Activated CD8-positive, alpha-beta T cell treated with anti-CD3 and anti-CD28 coated beads for 36 hours (primary cell): ENCODE results near the gene ITIH4. TPM values are rescaled to one million over a fixed set of nuclear protein-coding genes. Genes with fewer than 3 reads are reported as not detected.

ENCODE experiments used
- ATAC-seq: fragments of 200-7000 bp; cut with Tn5 transposase; one replicate; pipeline ENCODE4 v1.10.0; 2021; ENCODE audit warnings: mild to moderate bottlenecking, moderate library complexity
- CTCF ChIA-PET: fragments of 350-600 bp; sonication (Branson Sonifier 250); formaldehyde crosslinking; loops from one replicate; lab custom pipeline; 2021; ENCODE audit warnings: antibody characterized with exemption; lab: Charles Lee
- POLR2A ChIA-PET: fragments of 350-600 bp; sonication (Branson Sonifier 250); formaldehyde crosslinking; loops from one replicate; lab custom pipeline; 2021; ENCODE audit warnings: antibody characterized with exemption; lab: Charles Lee
- DNase-seq: peaks from one replicate; pipeline ENCODE4 v3.0.0-alpha.2; 2020
- H3K27ac Mint-ChIP-seq: one replicate; pipeline ENCODE4 v1.8.0; 2021; ENCODE audit warnings: mild to moderate bottlenecking, mixed read lengths
- H3K27me3 Mint-ChIP-seq: one replicate; pipeline ENCODE4 v1.8.0; 2021; ENCODE audit warnings: mixed read lengths
- H3K36me3 Mint-ChIP-seq: one replicate; pipeline ENCODE4 v1.8.0; 2021; ENCODE audit warnings: low read depth, mixed read lengths
- H3K4me1 Mint-ChIP-seq: one replicate; pipeline ENCODE4 v1.8.0; 2021; ENCODE audit warnings: low read depth, mixed read lengths
- H3K4me3 Mint-ChIP-seq: one replicate; pipeline ENCODE4 v1.8.0; 2021; ENCODE audit warnings: mild to moderate bottlenecking, moderate library complexity, mixed read lengths
- H3K9me3 Mint-ChIP-seq: one replicate; pipeline ENCODE4 v1.8.0; 2021; ENCODE audit warnings: mixed read lengths
- intact Hi-C: fragments of 100-400 bp; cut with micrococcal nuclease; formaldehyde crosslinking; loops from one replicate; pipeline ENCODE4 v1.10.0; 2022
- total RNA-seq, 2 experiments: library from RNA; stranded (reverse); gene quantifications; one replicate each; pipeline ENCODE4 v1.2.3, GENCODE V29; 2021
- TF ChIP-seq, protein P1 (sequence below): fragments of 200-600 bp; IDR thresholded peaks from one replicate; pipeline ENCODE4 v1.8.0; 2022; ENCODE audit warnings: antibody characterized with exemption, mild to moderate bottlenecking

ITIH4 gene
- total RNA-seq, 2 experiments from 2014 or later, result 3.9 to 5.5 TPM

DNA sequence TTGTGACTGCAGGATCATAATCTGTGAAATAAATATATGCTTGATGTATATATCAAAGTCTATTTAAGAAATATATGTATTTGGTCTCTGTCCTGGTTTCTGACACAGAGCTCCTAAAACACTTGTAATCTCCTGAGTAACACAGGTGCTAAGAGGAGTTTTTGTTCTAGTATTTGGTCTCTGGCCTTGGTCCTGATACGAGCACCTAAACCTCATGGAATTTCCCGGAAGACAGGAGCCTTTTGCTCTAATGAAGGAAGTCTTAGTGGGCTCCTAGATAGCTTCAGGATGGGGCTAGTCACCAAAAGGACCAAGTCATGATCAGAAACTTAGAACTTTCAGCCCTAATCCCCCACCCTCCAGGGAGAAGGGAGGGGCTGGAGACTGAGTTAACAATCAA, 23.5 kb upstream of the ITIH4 start:
- no peaks in the 10 kb centered on the region for H3K9me3 Mint-ChIP-seq
- ChIA-PET CTCF (interaction anchor here (1.3 to 2.7 kb wide), 3 partner anchors 33 to 88 kb away, joined by 3 to 9 read pairs (median 4); no protein-coding TSS in a partner anchor), POLR2A (no interaction called here)
- no peaks in the 10 kb centered on the region for H3K36me3 Mint-ChIP-seq
- intact Hi-C loops, result no loop called here
- no peak overlapping the region for H3K27ac Mint-ChIP-seq
- H3K4me3 Mint-ChIP-seq, result no peak overlapping the region
- TF ChIP-seq, protein P1, sequence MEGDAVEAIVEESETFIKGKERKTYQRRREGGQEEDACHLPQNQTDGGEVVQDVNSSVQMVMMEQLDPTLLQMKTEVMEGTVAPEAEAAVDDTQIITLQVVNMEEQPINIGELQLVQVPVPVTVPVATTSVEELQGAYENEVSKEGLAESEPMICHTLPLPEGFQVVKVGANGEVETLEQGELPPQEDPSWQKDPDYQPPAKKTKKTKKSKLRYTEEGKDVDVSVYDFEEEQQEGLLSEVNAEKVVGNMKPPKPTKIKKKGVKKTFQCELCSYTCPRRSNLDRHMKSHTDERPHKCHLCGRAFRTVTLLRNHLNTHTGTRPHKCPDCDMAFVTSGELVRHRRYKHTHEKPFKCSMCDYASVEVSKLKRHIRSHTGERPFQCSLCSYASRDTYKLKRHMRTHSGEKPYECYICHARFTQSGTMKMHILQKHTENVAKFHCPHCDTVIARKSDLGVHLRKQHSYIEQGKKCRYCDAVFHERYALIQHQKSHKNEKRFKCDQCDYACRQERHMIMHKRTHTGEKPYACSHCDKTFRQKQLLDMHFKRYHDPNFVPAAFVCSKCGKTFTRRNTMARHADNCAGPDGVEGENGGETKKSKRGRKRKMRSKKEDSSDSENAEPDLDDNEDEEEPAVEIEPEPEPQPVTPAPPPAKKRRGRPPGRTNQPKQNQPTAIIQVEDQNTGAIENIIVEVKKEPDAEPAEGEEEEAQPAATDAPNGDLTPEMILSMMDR, result no peak
- DNase-seq (no peak), ATAC-seq (no peak)
- no peaks in the 10 kb centered on the region for H3K27me3 Mint-ChIP-seq
- no peaks in the 10 kb centered on the region for H3K4me1 Mint-ChIP-seq

DNA sequence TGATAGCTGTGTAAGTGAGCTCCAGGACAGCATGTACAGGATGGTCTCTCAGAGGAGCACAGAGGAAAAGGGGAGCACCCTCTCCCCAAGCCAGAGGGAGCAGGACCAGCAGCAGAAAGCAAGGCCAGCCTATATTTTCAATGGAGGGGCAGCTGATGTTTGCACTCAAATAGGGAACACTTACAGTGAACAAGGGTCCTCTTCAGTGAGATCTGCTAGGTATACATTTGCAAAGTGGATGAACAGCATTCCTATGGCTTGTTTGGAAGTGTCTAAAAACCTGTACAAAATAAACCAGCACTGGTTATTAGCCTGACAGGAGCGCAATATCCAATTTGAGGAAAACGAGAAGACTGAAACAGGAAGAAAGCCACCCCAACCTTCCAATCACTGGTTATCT, 21.9 kb upstream of the ITIH4 start:
- no peaks in the 10 kb centered on the region for H3K4me1 Mint-ChIP-seq
- H3K27me3 Mint-ChIP-seq, result no peaks in the 10 kb centered on the region
- CTCF ChIA-PET, result interaction anchor here (2.7 kb wide), 1 partner anchor 83 kb away, joined by 9 read pairs; no protein-coding TSS in a partner anchor
- no peak for DNase-seq
- no peak overlapping the region for H3K4me3 Mint-ChIP-seq
- H3K36me3 Mint-ChIP-seq, result no peaks in the 10 kb centered on the region
- H3K27ac Mint-ChIP-seq, result no peak overlapping the region
- H3K9me3 Mint-ChIP-seq, result no peaks in the 10 kb centered on the region
- TF ChIP-seq, protein P1, result no peak
- POLR2A ChIA-PET, result no interaction called here
- ATAC-seq, result no peak
- intact Hi-C loops, result no loop called here

DNA sequence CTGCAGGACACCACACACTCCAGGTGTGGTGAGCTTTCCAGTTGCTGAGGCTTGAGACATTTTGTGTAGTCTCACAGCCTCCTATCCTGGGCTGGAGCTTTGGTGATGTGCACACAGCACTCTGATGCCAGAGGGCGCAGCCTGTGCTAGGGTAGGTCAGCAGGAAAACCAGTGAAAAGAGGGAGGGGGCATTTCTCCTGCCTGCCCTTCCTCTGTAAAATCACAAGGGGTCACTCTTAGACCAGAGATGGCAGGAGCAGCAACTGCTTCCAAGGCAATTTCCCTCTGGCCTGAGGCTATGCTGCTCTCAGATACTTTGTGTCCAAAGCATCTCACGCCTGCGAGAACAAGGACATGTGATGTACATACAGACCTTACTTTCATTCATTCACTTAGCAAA, 20.9 kb upstream of the ITIH4 start:
- intact Hi-C loops, result loop anchor here (2.0 kb wide), 1 partner anchor 221 kb away; no protein-coding TSS in a partner anchor
- POLR2A ChIA-PET, result no interaction called here
- CTCF ChIA-PET, result interaction anchor here (0.6 to 1.6 kb wide), 11 partner anchors 13 to 258 kb away, joined by 3 to 8 read pairs (median 3); partner anchors contain the start of genes MUSTN1 and STIMATE
- peak; percentile 90 for ATAC-seq
- no peaks in the 10 kb centered on the region for H3K27me3 Mint-ChIP-seq
- H3K27ac Mint-ChIP-seq, result no peak overlapping the region
- H3K4me3 Mint-ChIP-seq, result no peak overlapping the region
- no peaks in the 10 kb centered on the region for H3K36me3 Mint-ChIP-seq
- H3K4me1 Mint-ChIP-seq, result no peaks in the 10 kb centered on the region
- no peaks in the 10 kb centered on the region for H3K9me3 Mint-ChIP-seq
- TF ChIP-seq, protein P1, result peak; percentile 64
- peak; percentile 37 for DNase-seq

DNA sequence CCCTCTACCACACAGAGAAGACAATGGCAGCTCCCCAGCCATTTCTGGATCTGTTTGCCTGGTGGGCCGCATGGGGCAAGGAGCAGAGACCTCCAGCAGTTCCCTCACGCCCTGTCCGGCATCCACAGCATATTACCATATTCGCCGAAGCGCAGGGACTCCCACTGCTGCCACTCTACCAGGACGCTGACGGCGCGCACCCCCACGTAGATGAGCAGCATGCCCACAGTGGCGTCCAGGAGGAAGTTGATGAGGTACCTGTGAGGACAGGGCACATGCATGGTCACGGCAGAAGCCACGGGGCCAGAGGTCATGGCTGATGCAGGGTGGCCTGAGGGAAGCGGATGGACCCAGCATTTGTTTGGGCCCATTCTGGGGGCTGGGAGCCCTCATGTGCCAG, 19.2 kb upstream of the ITIH4 start:
- H3K27ac Mint-ChIP-seq, result no peak overlapping the region
- no peak for DNase-seq
- H3K4me3 Mint-ChIP-seq, result no peak overlapping the region
- no peaks in the 10 kb centered on the region for H3K36me3 Mint-ChIP-seq
- no peak for ATAC-seq
- intact Hi-C loops, result loop anchor here (2.0 kb wide), 1 partner anchor 223 kb away; no protein-coding TSS in a partner anchor
- no peaks in the 10 kb centered on the region for H3K4me1 Mint-ChIP-seq
- H3K9me3 Mint-ChIP-seq, result no peaks in the 10 kb centered on the region
- POLR2A ChIA-PET, result no interaction called here
- no peaks in the 10 kb centered on the region for H3K27me3 Mint-ChIP-seq
- CTCF ChIA-PET, result interaction anchor here (1.0 to 3.6 kb wide), 3 partner anchors 8 to 29 kb away, joined by 3 to 11 read pairs (median 8); no protein-coding TSS in a partner anchor
- TF ChIP-seq, protein P1, result no peak

DNA sequence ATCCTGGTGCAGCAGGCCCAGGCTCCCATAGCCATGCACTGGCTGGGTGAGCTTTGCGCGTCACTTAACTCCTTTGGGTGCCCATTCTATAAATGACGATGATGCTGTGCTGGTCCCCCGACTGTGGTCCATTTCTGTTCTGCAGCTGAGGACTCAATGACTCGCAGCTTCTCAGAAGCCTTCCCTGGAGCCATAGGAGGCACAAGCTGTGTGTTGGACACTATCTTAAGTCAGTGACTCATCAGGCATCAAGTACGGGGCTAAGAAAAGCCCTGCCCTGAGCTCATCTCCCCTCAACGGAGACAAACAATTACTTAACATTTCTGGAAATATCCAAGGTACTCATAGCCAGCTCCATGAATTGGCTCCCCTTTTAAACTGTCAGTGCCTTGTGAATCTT, 18.1 kb upstream of the ITIH4 start:
- no peak for DNase-seq

More for the DNA sequence above, 18.1 kb upstream of the ITIH4 start:
- ChIA-PET CTCF (interaction anchor here (0.9 to 3.6 kb wide), 6 partner anchors 11 to 139 kb away, joined by 3 to 11 read pairs (median 4); no protein-coding TSS in a partner anchor), POLR2A (no interaction called here)
- TF ChIP-seq, protein P1, result no peak
- H3K36me3 Mint-ChIP-seq, result peaks cover 2% of the 10 kb centered on the region
- no peak for ATAC-seq
- no peak overlapping the region for H3K27ac Mint-ChIP-seq
- H3K4me3 Mint-ChIP-seq, result no peak overlapping the region
- H3K9me3 Mint-ChIP-seq, result no peaks in the 10 kb centered on the region
- H3K4me1 Mint-ChIP-seq, result no peaks in the 10 kb centered on the region
- no peaks in the 10 kb centered on the region for H3K27me3 Mint-ChIP-seq
- intact Hi-C loops, result no loop called here
